Loucy (cell line): ENCODE results near the gene IER2.
A peak's percentile ranks its signal among the peaks of the same experiment; 100 is the strongest.

Experiments used
- H2AFZ ChIP-seq: fragments of 200-600 bp; sonication (generic); 2 replicates; pipeline ENCODE4 v1.6.0; 2016; ENCODE audit warnings: antibody characterized with exemption, mild to moderate bottlenecking, low read length, moderate library complexity
- H3F3A ChIP-seq: fragments of 200-600 bp; 2 replicates; pipeline ENCODE4 v1.6.0; 2016; ENCODE audit warnings: antibody characterized with exemption, low read depth, mild to moderate bottlenecking
- H3K27me3 ChIP-seq: fragments of 200-600 bp; sonication (generic); 2 replicates; pipeline ENCODE4 v1.6.1; 2014; ENCODE audit warnings: low read length, mild to moderate bottlenecking; ENCODE audit not compliant: insufficient read depth, poor library complexity, severe bottlenecking
- H3K36me3 ChIP-seq: fragments of 200-600 bp; sonication (generic); 2 replicates; pipeline ENCODE4 v1.6.1; 2016; ENCODE audit warnings: low read length; ENCODE audit not compliant: insufficient read depth
- H3K4me1 ChIP-seq: fragments of 200-600 bp; sonication (generic); 2 replicates; pipeline ENCODE4 v1.5.1; 2014; ENCODE audit warnings: low read length, mild to moderate bottlenecking; ENCODE audit not compliant: insufficient read depth, poor library complexity, severe bottlenecking
- H3K4me2 ChIP-seq: fragments of 200-600 bp; sonication (generic); 2 replicates; pipeline ENCODE4 v1.6.0; 2014; ENCODE audit warnings: antibody characterized with exemption, low read length, low read depth, mild to moderate bottlenecking; ENCODE audit not compliant: poor library complexity, severe bottlenecking
- H3K4me3 ChIP-seq: fragments of 200-600 bp; sonication (generic); 2 replicates; pipeline ENCODE4 v1.5.1; 2014; ENCODE audit warnings: low read length, mild to moderate bottlenecking, mixed read lengths; ENCODE audit not compliant: poor library complexity, severe bottlenecking
- H3K79me2 ChIP-seq: fragments of 200-600 bp; sonication (generic); 2 replicates; pipeline ENCODE4 v1.6.1; 2014; ENCODE audit warnings: low read length; ENCODE audit not compliant: insufficient read depth
- H3K9ac ChIP-seq: fragments of 200-600 bp; sonication (generic); 2 replicates; pipeline ENCODE4 v1.6.0; 2014; ENCODE audit warnings: mild to moderate bottlenecking, low read depth, low read length, moderate library complexity; ENCODE audit not compliant: poor library complexity, severe bottlenecking
- H3K9me2 ChIP-seq: fragments of 200-600 bp; sonication (generic); replicated peaks from 2 replicates; pipeline ENCODE4 v1.6.1; 2016; ENCODE audit warnings: low read depth, low read length, mixed read lengths
- H3K9me3 ChIP-seq: fragments of 200-600 bp; sonication (generic); 2 replicates; pipeline ENCODE4 v1.6.1; 2014; ENCODE audit warnings: mild to moderate bottlenecking, antibody characterized with exemption, low read length, low read depth; ENCODE audit not compliant: insufficient read depth
- H4K20me1 ChIP-seq: fragments of 200-600 bp; sonication (generic); 2 replicates; pipeline ENCODE4 v1.6.0; 2014; ENCODE audit warnings: antibody characterized with exemption, low read length, mild to moderate bottlenecking; ENCODE audit not compliant: insufficient read depth, poor library complexity, severe bottlenecking
- CTCF ChIP-seq: fragments of 200-600 bp; sonication (generic); conservative IDR thresholded peaks from 2 replicates; pipeline ENCODE4 v1.5.1; 2014; ENCODE audit warnings: mild to moderate bottlenecking, antibody characterized with exemption, low read length
- EZH2phosphoT487 ChIP-seq: fragments of 200-600 bp; IDR thresholded peaks from 2 replicates; pipeline ENCODE4 v1.6.1; 2018; ENCODE audit warnings: antibody characterized with exemption, mild to moderate bottlenecking, moderate library complexity, borderline replicate concordance

The IER2 gene

GRCh38 chr19:13116282-13117175, 33.7 kb upstream of the IER2 start, which contains the start of gene TRMT1:
Gene TRMT1, minus strand, starts transcription at chr19:13116740. Its CDS starts 341 bp downstream, at chr19:13116399.
- no peaks in the 10 kb centered on the region for H3K27me3 ChIP-seq
- peaks cover 43% of the 10 kb centered on the region for H3K4me1 ChIP-seq
- H3K9ac ChIP-seq, result peak within 1 kb of the TSS; percentile 71
- H4K20me1 ChIP-seq, result peaks cover 36% of the 10 kb centered on the region
- H2AFZ ChIP-seq, result peak within 1 kb of the TSS; percentile 87
- peak within 1 kb of the TSS; percentile 92 for H3K4me3 ChIP-seq
- H3K9me3 ChIP-seq, result no peaks in the 10 kb centered on the region
- H3K79me2 ChIP-seq, result peaks cover 60% of the 10 kb centered on the region
- TF ChIP-seq CTCF, result no peak
- no peak for TF ChIP-seq EZH2phosphoT487
- no peaks in the 10 kb centered on the region for H3K36me3 ChIP-seq
- H3K9me2 ChIP-seq, result no peaks in the 10 kb centered on the region
- H3K4me2 ChIP-seq, result peak within 1 kb of the TSS; percentile 95
- H3F3A ChIP-seq, result no peaks in the 10 kb centered on the region

GRCh38 chr19:13117176-13117771, 32.9 kb upstream of the IER2 start:
- peak overlapping the region; percentile 95 for H3K4me2 ChIP-seq
- TF ChIP-seq EZH2phosphoT487, result no peak
- H2AFZ ChIP-seq, result peak overlapping the region; percentile 87
- H3K9ac ChIP-seq, result peak overlapping the region; percentile 71
- no peaks in the 10 kb centered on the region for H3F3A ChIP-seq
- H3K79me2 ChIP-seq, result peaks cover 67% of the 10 kb centered on the region
- no peaks in the 10 kb centered on the region for H3K9me3 ChIP-seq
- H3K27me3 ChIP-seq, result no peaks in the 10 kb centered on the region
- H3K36me3 ChIP-seq, result no peaks in the 10 kb centered on the region
- no peaks in the 10 kb centered on the region for H3K9me2 ChIP-seq
- H3K4me1 ChIP-seq, result peaks cover 50% of the 10 kb centered on the region
- H3K4me3 ChIP-seq, result peak overlapping the region; percentile 92
- peaks cover 44% of the 10 kb centered on the region for H4K20me1 ChIP-seq

- peak within 1 kb of the TSS; percentile 87 for H2AFZ ChIP-seq
- H3K79me2 ChIP-seq, result peaks cover 73% of the 10 kb centered on the region
- peak within 1 kb of the TSS; percentile 98 for H3K9ac ChIP-seq
- H3K27me3 ChIP-seq, result no peaks in the 10 kb centered on the region
- no peaks in the 10 kb centered on the region for H3K9me2 ChIP-seq
- TF ChIP-seq EZH2phosphoT487, result no peak
- no peak for TF ChIP-seq CTCF
- H3K4me1 ChIP-seq, result peaks cover 51% of the 10 kb centered on the region
- H3K4me2 ChIP-seq, result peak within 1 kb of the TSS; percentile 100
- H3K36me3 ChIP-seq, result no peaks in the 10 kb centered on the region
- H4K20me1 ChIP-seq, result peaks cover 50% of the 10 kb centered on the region
- H3K4me3 ChIP-seq, result peak within 1 kb of the TSS; percentile 99
- H3F3A ChIP-seq, result no peaks in the 10 kb centered on the region
- no peaks in the 10 kb centered on the region for H3K9me3 ChIP-seq
Observed at GRCh38 chr19:13117772-13118423, 32.3 kb upstream of the IER2 start, which contains the start of gene NACC1. Gene NACC1, plus strand, starts transcription at chr19:13118264. Its CDS starts 16,944 bp downstream, at chr19:13135208.
